Measurements from ENCODE around the gene LONRF3.

LONRF3 gene

GRCh38 chrX:119036107-119037029 is 62.0 kb downstream of the LONRF3 start:
- DNase-seq (ENCODE audit: low read depth), result no peak

GRCh38 chrX:119040432-119040831 is 66.0 kb downstream of the LONRF3 start:
- DNase-seq (ENCODE audit: low read depth), result no peak

GRCh38 chrX:119041175-119041574 is 66.8 kb downstream of the LONRF3 start:
- no peak for DNase-seq (ENCODE audit: low read depth)

DNA sequence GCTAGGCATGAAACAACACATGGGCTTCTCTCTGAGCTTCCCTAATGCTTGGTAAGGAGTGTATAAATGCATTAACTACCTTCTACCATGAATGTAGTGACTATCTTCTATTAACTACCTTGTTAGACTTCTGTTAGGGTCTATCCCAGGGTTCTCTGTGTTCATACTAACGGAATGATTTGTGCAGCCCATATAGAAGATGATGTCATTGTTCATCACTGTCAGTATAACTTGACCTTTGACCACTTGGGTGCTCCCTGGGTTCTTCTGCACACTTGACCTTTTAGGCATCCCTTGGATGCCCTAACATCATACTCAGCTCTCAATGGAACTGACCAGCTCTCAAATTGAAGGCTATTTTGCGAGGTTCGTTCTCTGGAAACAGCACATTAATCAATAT is 67.6 kb downstream of the LONRF3 start:
- DNase-seq (ENCODE audit: low read depth), result no peak

GRCh38 chrX:119042996-119043395 is 68.6 kb downstream of the LONRF3 start:
- DNase-seq (ENCODE audit: low read depth), result no peak

DNA sequence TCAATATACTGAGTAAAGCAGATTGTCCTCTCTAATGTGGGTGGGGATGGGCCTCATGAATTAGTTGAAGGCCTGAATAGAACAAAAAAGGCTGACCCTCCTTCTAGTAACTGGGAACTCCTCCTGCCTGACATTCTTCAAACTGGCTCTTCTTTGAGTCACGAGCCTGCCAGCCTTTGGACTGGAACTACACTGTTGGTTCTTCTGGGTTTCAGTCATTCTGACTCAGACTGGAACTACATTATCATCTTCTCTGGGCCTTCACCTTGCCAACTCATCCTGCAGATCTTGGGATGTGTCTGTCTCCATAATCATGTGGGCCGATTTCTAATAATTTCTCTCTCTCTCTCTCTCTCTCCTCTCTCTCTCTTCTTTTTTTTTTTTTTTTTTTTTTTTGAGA is 71.5 kb downstream of the LONRF3 start:
- DNase-seq (ENCODE audit: low read depth), result no peak

- DNase-seq (ENCODE audit: low read depth), result no peak
Observed at GRCh38 chrX:119055687-119056086, 81.3 kb downstream of the LONRF3 start.

- no peak for DNase-seq (ENCODE audit: low read depth)
Observed at GRCh38 chrX:119062750-119063374, 88.4 kb downstream of the LONRF3 start.

- DNase-seq (ENCODE audit: low read depth), result no peak
Observed at GRCh38 chrX:119063428-119063827, 89.0 kb downstream of the LONRF3 start.

DNA sequence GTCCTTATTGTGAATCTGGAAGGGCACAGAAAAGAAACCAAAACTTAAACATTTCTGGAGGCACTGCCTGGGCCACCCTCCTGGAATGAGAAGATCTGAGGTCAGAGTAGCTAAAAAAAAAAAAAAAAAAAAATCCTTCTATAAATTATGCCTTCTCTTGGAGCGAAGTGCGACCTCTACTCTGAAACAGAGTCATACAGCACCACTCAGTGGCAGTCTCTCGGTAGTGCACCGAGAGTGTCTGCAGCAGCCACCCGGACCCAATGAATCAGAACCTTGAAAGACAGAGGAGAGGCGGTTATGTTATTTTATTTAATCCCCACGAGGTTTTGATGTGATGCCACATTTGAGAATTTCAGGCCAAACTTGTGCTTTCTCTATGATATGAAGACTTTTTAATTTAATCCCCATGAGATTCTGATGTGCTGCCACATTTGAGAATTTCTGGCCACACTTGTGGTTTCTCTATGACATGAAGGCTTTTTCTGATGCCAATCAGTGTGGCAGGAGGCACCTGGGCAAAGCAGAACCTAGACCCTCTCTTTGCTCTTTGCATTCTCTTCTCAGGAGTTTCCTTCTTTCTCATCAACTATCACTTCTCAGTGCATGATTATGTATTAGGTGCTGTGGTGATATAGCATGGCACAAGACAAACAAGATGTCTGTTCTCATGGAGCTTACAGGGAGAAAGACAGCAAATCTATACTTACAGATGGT is 92.8 kb downstream of the LONRF3 start:
- DNase-seq (ENCODE audit: low read depth), result peak; percentile 6

Measured in activated T-cell treated with anti-CD3 and anti-CD28 coated beads for 1 hour (primary cell).